ENCODE results near the gene RYR1.

DNA sequence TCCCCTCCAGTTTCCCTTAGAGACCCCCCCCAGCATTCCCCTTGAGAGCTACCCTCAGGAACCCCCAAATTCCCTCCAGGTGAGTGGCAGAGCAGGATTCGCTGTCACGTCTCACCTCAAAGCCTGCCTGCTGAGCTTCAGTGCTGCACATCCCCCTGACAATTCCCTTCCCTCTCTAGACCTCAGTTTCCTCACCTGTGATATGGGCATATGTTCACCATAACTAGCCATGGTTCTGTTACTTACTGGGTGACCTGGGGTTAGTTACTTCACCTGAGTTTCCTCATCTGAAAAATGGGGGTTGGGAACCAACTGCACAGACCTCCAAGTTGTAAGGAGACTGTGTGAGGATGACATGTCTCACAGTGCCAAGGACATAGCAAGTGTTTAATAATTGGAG lies 75.5 kb downstream of the RYR1 start:
- TF ChIP-seq, protein P1, sequence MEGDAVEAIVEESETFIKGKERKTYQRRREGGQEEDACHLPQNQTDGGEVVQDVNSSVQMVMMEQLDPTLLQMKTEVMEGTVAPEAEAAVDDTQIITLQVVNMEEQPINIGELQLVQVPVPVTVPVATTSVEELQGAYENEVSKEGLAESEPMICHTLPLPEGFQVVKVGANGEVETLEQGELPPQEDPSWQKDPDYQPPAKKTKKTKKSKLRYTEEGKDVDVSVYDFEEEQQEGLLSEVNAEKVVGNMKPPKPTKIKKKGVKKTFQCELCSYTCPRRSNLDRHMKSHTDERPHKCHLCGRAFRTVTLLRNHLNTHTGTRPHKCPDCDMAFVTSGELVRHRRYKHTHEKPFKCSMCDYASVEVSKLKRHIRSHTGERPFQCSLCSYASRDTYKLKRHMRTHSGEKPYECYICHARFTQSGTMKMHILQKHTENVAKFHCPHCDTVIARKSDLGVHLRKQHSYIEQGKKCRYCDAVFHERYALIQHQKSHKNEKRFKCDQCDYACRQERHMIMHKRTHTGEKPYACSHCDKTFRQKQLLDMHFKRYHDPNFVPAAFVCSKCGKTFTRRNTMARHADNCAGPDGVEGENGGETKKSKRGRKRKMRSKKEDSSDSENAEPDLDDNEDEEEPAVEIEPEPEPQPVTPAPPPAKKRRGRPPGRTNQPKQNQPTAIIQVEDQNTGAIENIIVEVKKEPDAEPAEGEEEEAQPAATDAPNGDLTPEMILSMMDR (conservative IDR thresholded peaks at IDR 0.05; ENCODE audit: low read depth, low read length): no peak
- TF ChIP-seq EZH2 (IDR thresholded peaks at IDR 0.05; ENCODE audit: low read length, unreplicated experiment): no peak

Measured in PC-3 (cell line).